K562 (cell line): Measurements from ENCODE around the gene PHF14.

Source experiments
- CTCF ChIP-seq, 3 experiments: IDR thresholded peaks in 2 of 3; conservative IDR thresholded peaks in 1 of 3; 2 replicates each; pipeline ENCODE4 v1.5.1; 2011 to 2012; ENCODE audit warnings: low read length in 3 of 3, mild to moderate bottlenecking in 3 of 3, control low read depth in 2 of 3, improper control_type of control experiment in 1 of 3, inconsistent platforms in 1 of 3, low read depth in 1 of 3, mixed read lengths in 1 of 3, moderate library complexity in 1 of 3; ENCODE audit not compliant: insufficient read depth in 2 of 3
- EZH2 ChIP-seq: IDR thresholded peaks from 2 replicates; pipeline ENCODE4 v1.6.1; 2012; ENCODE audit warnings: low read depth, mild to moderate bottlenecking, inconsistent platforms, low read length, borderline replicate concordance
- MAX ChIP-seq: sonication (generic); formaldehyde crosslinking; IDR thresholded peaks from 2 replicates; pipeline ENCODE4 v1.9.0; 2022; ENCODE audit warnings: mild to moderate bottlenecking, missing genetic modification reagents
- POLR2A ChIP-seq: fragments of 450-650 bp; conservative IDR thresholded peaks from 2 replicates; pipeline ENCODE4 v1.6.1; 2016
- PREB ChIP-seq: sonication (generic); formaldehyde crosslinking; IDR thresholded peaks from 2 replicates; pipeline ENCODE4 v1.8.1; 2023; ENCODE audit warnings: mild to moderate bottlenecking, missing genetic modification reagents
- SREBF1 ChIP-seq: fragments of 150-350 bp; IDR thresholded peaks from 2 replicates; pipeline ENCODE4 v1.6.1; 2014; ENCODE audit warnings: antibody characterized with exemption, low read depth, low read length, borderline replicate concordance
- ZFX ChIP-seq: sonication (generic); formaldehyde crosslinking; IDR thresholded peaks from 2 replicates; pipeline ENCODE4 v1.8.0; 2022; ENCODE audit warnings: mild to moderate bottlenecking, missing genetic modification reagents, moderate library complexity
- ZNF23 ChIP-seq: fragments of 250-450 bp; sonication (Bioruptor Pico); IDR thresholded peaks from 2 replicates; pipeline ENCODE4 v1.4.0; 2020; ENCODE audit warnings: mild to moderate bottlenecking
- ZNF232 ChIP-seq: sonication (generic); formaldehyde crosslinking; IDR thresholded peaks from 2 replicates; pipeline ENCODE4 v1.8.0; 2022; ENCODE audit warnings: mild to moderate bottlenecking, missing genetic modification reagents
- ZNF324 ChIP-seq: fragments of 250-450 bp; sonication (Bioruptor Pico); IDR thresholded peaks from 2 replicates; pipeline ENCODE4 v1.4.0; 2020; ENCODE audit warnings: mild to moderate bottlenecking
- ZNF512 ChIP-seq: IDR thresholded peaks from 2 replicates; pipeline ENCODE4 v1.6.1; 2016; ENCODE audit warnings: missing genetic modification characterization, missing compliant biosample characterization

- TF ChIP-seq ZNF232 (CRISPR knock-in tag) (no peak), ZFX (CRISPR knock-in tag) (no peak), ZNF23 (CRISPR knock-in tag) (no peak), SREBF1 (no peak), POLR2A (no peak), PREB (no peak), ZNF324 (CRISPR knock-in tag) (no peak), ZNF512 (no peak), EZH2 (no peak), CTCF (IDR thresholded peaks at IDR 0.05 in 2 of 3, conservative IDR thresholded peaks at IDR 0.05 in 1 of 3; ENCODE audit: insufficient read depth in 2 of 3, low read depth in 1 of 3, low read length in 3 of 3) (no peak), MAX (CRISPR knock-in tag) (no peak)
Measured at GRCh38 chr7:11079907-11080306, 106.2 kb downstream of the PHF14 start.
